NCI-H1417 (cell line): ENCODE data around the gene SPATA13.
"Not testable (repeated sequence)": the region's sequence is repeated elsewhere in the genome, so short reads cannot be mapped to it uniquely, and the experiment has no call there.

ENCODE experiments used
- DNase-seq, 3 experiments: peaks; one replicate each; lab custom pipeline; 2025; lab: John Stamatoyannopoulos, UW

Gene SPATA13

DNA sequence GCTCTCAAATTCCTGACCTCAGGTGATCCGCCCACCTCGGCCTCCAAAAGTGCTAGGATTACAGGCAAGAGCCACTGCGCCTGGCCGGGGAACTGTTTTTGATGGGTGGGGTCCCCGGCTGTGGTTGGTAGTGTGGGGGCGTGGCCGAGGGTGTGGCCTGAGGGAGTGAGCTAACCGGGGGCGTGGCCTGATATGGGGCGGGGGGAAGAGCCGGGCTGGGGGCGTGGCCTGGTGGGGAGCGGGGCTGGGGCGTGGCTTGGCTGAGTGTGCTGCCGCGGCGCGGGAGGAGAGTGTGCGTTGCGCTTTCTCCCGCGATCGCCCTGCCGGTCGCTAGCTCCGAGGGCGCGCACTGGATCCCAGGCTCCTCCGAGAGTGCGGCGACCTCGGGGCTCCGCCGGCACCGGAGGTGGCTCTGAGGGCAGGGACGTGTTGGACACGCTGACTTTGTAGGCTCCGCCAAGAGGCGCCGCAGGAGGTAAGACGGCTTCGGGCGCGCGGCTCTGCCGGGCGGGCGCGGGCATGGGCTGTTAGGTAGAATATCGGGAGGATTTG is at the start of gene SPATA13:
Gene SPATA13 (plus strand): TSS at position 263 of the 552 bp plus-strand sequence. CDS start 62,210 bp downstream, outside the sequence.
- peak; percentile 80 to 92 (median 82) for DNase-seq

DNA sequence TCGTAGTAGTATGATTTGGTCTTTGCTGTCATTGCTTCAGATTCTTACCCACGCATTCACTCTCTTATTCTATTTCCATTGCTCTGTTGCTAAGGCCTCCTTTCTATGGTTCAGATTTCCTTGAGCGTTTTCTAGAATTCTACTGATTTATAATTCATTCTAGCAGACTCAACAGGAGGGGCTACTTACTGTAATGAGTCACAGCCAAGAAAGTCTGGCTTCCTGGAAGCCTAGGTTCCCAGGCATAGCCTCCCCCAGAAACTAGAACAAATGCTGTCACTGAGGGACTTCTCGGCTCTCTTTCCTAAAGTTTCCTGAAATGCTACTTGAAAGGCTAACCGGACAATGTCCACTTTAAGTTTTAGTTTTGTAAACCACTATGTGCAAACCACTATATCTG is 47.7 kb upstream of the SPATA13 start:
- no peak for DNase-seq

DNA sequence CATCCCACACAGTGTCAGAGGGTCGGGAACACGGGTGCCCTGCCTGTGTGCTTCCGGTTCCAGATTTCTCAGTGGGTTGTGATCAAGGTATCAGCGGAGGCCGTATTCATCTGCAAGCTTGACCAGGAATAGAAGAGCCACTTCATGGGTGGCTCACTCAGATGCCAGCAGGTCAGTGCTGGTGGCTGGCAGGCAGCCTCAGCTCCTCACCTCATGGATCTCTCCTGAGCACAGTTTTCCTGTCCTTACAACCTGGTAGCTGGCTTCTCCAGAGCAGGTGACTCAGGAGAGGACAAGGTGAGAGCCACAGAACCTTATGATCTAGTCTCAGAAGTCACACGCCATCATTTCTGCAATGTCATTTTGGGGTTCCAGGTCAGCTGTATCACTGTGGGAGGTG is 44.8 kb upstream of the SPATA13 start:
- DNase-seq = no peak

DNA sequence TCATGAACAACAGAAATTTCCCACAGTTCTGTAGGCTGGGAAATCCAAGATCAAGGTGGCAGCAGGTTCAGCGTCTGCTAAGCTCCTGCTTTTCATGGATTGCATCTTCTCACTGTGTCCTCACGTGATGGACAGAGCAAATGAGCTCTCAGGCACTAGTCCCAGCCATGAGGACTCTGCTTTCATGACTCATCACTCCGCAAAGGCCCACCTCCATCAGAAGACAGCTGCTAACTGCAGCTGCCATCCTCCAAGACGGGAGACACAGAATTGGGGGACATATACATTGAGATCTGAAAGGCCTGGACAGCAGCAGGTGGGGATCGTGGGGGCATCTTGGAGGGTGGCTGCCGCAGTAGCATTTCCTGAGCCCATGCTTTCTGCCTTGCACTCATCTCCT is 44.4 kb upstream of the SPATA13 start:
- no peak for DNase-seq

DNA sequence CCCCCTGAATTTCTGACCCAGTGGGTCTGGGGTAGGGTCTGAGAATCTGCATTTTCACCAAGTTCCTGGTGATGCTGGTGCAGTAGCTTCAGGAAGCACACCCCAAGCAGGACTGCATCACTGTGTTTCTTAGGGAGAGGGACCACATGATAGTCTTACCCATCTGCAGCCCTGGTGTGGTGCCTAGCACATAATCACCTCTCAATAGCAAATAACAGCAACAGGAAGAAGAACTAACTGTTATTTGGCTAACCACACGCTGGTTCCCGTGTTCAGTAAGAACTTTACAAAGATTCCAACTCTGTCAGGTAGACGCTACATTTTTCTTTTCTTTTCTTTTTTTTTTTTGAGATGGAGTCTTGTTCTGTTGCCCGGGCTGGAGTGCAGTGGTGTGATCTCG is 41.9 kb upstream of the SPATA13 start:
- DNase-seq = no peak

DNA sequence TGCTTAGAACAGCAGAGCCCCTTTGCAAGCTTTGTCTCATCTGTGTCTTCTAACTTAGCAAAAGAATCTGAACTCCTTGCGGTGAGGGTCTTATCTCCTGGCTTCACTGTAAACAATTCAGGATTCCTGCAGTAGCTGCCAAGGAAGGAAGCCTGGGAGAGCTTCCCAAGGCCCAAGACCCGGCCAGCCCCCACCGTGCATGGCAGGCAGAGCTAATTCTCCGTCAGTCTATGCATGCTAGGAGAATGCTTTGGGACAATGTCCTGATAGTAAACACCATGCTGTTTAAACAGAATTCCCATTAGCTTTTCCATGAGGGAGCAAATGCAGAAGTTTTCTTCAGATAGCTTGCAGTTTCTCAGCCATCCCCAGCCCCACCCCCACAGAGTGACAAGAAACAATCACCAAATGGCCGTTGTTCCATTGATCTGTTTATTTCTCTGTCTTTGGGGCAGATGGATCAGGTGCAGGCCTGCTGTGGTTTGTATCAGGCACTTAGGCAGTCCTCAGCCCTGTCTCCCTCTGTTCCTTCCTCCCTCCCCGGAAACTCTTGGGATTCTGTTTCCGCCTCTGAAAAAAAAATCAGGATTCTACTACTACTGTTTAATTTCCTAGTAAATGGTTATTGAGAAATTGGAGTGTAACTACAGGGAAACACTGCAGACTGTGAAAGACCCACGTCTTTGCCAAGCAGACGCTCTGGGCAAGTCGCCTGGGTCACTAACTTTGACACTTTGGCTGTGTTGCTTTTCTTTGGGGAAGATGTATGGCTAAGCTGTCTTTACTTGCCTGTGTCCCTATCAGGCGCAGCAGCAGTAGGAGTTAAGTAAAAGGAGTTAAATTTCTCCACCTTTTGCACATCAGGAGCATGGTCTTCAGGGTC is 40.7 kb upstream of the SPATA13 start:
- DNase-seq = no peak

DNA sequence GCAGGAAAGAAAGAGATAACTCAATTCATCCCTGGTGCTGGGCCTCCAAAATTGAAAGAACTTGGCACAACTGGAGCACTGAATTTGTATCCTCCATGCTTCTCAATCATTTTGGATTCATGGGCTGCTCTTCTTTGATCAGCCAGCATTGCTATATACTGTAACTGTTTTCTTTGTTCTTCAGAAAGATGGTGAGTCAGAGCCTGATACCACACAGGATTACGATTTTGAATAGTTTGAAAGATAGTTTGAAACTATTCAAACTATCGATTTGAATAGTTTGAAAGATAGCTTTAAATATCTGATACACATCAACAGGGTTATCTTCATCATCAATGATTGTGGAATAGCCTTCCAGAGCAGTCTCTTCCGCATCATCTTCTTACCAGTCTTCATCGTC is 38.5 kb upstream of the SPATA13 start:
- not testable (repeated sequence) for DNase-seq

DNA sequence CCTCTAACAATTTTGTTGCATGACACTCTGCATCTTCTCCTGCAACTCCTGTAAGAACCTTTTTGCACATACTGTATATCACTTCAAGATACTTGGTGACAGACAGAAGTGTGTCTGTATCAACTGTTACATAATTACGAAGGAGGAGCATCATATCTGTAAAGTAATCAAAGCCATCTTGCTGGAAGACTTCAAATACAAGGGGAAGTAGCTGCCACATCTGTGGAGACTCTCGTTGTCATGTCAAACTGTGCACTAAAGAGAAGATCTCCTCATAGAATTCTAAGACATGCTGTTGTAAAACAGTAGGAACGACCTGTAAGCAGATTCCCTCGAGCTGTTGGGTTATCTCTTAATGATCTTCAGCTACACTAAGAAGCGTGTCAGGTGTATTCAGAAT is 38.0 kb upstream of the SPATA13 start:
- no peak for DNase-seq

DNA sequence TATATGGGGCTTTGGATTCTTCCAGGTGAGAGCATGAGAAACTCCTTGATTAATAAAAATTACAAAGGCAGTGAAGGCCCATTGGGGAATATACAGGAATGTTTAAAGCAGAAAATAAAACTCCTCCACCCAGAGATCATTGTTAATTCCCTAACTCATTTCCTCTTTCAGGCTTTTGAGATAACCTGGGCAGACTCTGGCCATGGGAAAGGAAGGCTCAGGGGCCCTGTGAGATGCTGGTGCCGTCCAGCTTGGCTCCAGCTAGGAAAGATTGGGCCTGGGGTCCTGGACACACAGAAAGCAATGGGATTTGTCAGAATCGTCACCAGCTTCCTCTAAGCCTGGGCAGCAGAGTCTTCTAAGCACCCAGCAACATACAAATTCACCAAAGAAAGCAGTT is 36.8 kb upstream of the SPATA13 start:
- no peak for DNase-seq

DNA sequence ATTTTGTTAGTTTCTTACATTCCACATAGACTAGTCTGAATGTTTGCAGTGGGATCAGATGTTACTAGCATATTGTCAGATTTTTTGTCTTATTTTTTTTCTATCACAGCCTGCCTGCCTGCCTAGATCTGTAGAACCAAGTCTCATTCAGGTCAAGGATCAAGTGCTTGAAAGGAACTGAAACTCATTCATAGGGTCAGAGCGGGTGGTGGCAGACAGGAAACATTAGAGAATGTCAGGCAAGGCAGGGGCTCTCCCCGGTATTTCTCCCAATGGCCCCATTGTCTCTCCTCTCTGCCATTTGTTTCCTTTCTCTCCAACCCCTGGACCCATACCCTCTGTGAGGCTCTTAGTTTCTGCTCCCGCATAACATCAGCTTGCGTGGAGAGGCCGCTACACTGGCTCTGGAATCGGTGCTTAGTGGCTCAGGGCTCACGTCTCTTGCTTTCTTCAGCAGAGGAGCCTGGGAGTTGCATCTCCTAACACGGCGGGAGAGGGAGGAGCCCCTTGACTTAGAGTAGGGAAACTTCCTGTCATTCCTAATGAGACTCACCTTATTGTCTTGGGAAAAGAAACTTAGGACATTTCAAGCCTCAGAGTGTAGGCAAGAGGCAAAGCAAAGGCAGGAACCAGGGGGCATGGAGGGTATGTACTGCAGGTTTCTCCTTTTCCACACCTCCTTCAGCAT is 35.6 kb upstream of the SPATA13 start:
- no peak for DNase-seq

DNA sequence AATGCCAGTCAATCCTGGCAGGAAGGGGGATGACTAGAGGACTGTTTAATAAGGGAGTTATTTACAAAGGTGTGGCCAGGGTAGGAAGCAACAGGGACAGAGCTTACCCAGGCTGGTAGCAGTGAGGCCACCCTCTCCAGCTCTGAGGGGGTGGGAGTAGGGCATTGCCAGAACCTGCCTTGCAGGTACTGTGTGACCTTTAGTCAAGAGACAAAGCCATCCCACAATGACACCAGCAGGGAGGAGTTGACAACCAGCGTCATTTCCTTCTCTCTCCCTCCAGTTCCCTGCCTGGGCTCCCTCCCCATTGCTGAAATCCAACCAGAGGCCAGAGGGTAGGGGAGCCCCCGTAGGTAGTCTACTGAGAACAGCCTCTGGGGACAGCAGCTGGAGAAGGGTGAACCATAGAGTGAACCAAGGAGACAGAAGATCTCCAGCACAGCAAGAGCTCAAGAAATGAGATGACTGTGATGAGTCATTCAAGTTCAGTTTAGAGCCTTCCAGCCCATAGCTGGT is 33.3 kb upstream of the SPATA13 start:
- DNase-seq = peak in 2 of 3 experiments; percentile 0 to 4

DNA sequence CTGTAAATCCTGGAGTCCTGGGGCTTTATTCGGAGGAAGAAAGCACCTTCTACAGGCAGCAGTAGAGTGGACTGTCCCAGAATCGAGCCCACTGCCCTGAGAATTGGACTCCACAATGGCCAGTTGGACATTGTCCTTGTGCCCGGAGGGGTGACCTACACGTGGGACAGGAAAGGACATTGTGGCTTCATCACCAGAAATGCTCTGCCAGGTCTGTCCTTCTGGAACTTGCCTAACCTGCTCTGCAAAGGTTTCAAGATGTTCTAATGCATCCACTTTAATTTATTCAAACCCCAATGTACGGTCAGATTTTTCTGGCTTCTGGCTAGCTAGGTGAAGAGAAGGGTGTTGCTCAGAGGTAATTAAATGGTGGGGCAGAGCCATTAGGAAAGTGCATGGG is 32.4 kb upstream of the SPATA13 start:
- DNase-seq = no peak

DNA sequence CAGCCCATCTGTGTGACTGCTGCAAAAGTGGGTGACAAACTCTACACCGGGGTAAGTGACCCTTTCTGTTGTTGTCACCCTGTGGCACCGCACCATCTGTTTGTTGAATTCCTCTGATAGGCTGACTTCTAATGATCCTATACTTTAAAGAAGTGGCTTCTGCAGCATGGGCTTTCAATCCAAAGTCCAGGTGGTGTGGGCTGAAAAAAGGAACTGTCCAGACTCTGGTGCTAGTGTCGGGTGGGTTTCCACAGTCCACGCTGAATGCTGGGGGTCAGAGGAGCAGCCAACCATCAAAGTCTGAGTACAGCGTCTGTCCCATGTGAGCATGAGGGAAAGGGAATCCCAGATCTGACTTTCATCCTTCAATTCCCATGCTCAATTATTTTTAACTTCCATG is 31.6 kb upstream of the SPATA13 start:
- DNase-seq = no peak

DNA sequence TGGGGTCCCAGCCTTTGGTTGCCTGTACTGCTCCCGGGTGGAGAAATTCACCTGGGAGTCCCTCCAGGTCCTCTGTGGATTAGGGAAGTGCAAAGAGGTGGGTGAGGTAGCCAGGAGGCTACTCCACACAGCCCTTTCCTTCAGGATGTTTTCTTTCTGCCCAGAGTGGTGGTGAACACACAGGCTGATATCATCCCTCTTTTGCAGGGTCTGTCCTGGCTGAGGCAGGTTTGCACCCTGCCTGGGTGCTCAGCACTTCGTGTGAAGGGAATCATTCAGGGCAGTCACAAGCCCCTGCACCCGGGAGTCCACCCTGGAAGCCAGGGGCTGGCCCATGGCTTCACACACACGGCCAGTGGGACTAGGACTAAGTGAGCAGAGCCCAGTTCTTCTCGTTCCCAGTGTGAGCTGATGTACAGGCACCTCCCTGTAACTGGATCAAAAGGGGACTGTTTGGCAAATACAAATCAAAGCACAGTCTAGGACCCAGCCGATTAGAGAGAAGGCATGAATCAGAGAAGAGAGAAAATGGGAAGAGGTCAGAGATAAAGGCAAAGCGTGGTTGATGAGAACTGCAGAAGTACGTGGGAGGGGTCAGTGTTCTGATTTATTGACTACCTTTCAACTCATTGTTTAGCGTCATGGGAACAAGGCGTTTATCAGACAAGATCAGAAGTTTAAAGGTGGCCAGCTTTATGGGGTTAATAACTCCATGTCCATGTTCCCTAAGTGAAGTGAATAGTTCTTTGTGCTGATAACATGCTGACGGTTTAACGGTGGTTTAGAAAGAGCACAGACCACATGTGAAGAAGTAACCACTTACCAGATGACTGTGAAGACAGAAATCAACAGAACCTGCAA is 30.4 kb upstream of the SPATA13 start:
- DNase-seq = peak in 1 of 3 experiments; percentile 2

DNA sequence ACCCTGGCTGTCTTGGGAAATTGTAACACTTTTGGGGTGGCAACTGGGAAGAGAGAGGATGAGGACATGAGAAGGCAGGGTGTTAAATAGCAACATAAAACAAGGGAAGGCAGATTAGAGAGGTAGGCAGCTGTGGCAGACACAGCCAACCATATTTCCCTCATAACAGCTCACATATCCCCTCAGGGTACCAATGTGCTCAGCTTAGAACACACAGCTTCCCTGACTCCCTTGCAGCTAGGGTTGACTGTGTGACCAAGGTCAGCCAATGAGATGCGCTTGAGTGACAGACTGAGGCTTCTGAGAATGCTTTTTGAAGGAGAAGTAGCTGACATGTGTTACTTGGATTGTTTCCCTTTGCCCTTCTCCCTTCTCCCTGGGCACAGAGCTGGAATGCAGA is 28.8 kb upstream of the SPATA13 start:
- DNase-seq = no peak

DNA sequence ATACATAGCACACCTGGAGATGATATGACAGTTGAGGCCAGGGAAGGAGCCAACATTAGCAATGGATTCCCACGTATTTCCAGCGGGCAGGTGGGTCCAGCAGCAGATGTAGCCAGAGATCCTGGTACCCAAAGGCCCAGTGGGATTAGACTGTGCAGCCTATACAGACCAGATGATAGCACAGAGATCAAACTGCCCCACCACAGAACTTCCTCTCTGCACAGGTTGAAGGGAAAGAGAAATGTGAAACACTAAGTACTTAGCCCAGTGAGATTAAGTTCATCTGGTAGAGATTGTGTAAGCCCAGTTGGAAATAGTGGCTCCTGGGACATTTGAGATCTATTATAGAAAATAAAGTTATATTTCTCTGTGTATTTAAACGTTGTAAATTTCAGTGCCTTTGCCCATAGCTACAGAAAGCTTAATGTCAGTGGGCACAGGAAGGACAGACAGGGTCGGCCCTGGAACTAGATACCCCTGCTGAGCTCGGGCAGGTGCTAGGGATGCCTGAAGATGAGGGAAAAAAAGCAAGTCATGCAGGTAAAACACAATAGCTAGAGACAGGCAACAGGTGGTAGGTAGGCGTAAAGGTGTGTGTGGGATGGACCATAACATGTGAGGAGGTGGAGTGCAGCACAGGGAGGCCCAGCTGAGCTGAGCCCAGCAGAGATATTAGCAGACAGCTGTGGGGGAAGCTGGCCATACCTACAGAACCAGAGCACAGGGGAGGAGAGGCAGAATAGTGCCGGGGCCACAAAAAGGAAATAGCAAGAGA is 27.3 kb upstream of the SPATA13 start:
- peak in 2 of 3 experiments; percentile 1 to 13 for DNase-seq

DNA sequence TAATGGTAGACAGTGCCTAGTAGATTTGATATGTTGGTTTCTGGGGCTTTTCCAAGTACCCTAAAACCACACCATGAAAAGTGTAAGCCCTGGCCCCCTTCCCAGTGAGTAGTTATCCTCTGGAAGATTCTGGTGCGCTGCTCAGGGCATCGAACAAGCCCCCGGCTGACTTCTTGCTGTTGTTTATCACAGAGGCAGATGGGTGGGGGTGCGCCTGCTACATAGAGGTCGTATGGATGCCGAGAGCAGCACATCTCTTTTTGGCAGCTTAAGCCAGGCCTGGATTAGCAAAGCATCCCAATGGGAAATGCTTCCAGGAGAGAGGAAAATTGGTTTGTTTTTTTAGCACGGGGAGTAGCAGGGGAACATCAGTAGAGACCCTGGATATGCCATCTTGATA is 26.3 kb upstream of the SPATA13 start:
- DNase-seq = no peak

DNA sequence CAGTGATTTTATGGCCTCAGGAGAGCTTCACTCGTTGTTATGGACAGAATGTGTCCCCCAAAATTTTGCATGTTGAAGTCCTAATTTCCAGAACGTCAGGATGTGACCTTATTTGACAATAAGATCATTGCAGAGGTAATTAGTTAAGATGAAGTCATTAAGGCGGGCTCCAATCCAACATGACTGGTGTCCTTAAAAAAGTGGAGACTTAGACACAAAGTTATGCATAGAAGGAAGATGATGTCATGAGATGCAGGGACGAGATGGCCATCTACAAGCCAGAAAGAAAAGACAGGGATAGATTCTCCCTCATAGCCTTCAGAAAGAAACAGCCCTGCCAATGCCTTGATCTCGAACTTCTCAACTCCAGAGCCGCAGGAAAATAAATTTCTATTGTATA is 25.8 kb upstream of the SPATA13 start:
- DNase-seq = no peak

DNA sequence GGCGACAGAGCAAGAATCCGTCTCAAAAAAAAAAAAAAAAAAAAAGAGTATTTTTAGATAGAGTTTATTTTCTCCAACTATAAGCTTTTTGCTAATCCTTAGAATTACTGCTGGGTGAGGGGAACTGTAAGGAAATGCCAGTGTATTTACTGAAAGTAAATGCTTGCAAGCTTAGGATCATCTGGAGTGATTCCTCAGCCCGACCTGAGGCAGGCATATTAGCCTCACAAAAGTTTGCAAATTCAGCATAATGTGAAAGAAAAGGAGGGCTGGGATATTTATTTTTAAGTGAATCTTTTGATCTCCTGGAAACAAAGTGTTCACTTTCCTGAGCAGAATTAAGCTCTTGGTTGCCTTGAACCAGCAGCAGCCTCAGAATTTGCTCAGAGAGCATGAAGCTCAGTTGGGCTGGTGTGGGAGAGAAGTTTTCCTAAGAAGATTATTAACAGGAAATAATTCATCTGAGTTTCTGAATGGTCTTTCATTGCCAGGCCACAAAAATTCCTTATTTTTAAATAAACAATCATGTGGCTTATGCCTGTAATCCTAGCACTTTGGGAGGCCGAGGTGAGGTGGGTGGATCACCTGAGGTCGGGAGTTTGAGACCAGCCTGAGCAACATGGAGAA is 24.7 kb upstream of the SPATA13 start:
- DNase-seq = no peak

DNA sequence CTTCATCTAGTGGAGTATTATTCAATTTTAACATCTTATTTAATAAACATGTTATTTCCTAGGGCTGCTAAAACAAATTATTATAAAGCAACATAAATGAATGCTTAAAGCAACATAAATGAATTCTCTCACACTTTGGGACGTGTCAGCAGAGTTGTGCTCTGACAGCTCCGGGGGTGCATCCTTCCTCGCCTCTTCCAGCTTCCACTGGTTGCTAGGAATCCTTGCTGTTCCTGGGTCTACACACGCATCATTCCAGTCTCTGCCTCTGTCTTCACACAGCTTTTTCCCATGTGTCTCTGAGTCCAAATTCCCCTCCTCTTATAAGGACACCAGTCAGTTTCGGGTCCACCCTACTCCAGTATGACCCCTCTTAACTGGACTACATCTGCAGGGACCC is 21.6 kb upstream of the SPATA13 start:
- no peak for DNase-seq
